GM19467 (cell line): ENCODE data around the gene ACTG1.

Source experiments
- ATAC-seq: cut with Tn5 transposase; IDR thresholded peaks from one replicate; pipeline ENCODE4 v1.9.1; 2021; ENCODE audit warnings: mild to moderate bottlenecking, moderate library complexity; ENCODE audit not compliant: unreplicated experiment

ACTG1 gene

GRCh38 chr17:81483085-81483861, 29.3 kb downstream of the ACTG1 start:
- ATAC-seq: no peak

GRCh38 chr17:81482673-81483072, 29.9 kb downstream of the ACTG1 start:
- ATAC-seq: no peak

- ATAC-seq: no peak
Observed at GRCh38 chr17:81481815-81482505, 30.6 kb downstream of the ACTG1 start.

- no peak for ATAC-seq
Observed at GRCh38 chr17:81481073-81481799, 31.4 kb downstream of the ACTG1 start.

- ATAC-seq: no peak
Observed at GRCh38 chr17:81480140-81481072, 32.2 kb downstream of the ACTG1 start.

GRCh38 chr17:81479175-81480071, 33.2 kb downstream of the ACTG1 start:
- no peak for ATAC-seq

GRCh38 chr17:81478119-81478518, 34.5 kb downstream of the ACTG1 start:
- ATAC-seq: no peak

- no peak for ATAC-seq
Observed at GRCh38 chr17:81477173-81477572, 35.4 kb downstream of the ACTG1 start.

- ATAC-seq: no peak
Observed at GRCh38 chr17:81476635-81477034, 36.0 kb downstream of the ACTG1 start.

- ATAC-seq: no peak
Observed at GRCh38 chr17:81476097-81476496, 36.5 kb downstream of the ACTG1 start.

GRCh38 chr17:81474958-81475357, 37.6 kb downstream of the ACTG1 start:
- ATAC-seq: no peak

GRCh38 chr17:81473019-81473418, 39.6 kb downstream of the ACTG1 start:
- no peak for ATAC-seq

- ATAC-seq: no peak
Observed at GRCh38 chr17:81471818-81472456, 40.7 kb downstream of the ACTG1 start.

- ATAC-seq: no peak
Observed at GRCh38 chr17:81470944-81471817, 41.4 kb downstream of the ACTG1 start.

GRCh38 chr17:81470270-81470943, 42.2 kb downstream of the ACTG1 start:
- no peak for ATAC-seq

GRCh38 chr17:81469266-81469665, 43.3 kb downstream of the ACTG1 start:
- no peak for ATAC-seq

- ATAC-seq: no peak
Observed at GRCh38 chr17:81468770-81469121, 43.9 kb downstream of the ACTG1 start.
